Neural crest cell (in vitro differentiated cells): ENCODE measurements around the gene DNM3. TPM values are rescaled to one million over a fixed set of nuclear protein-coding genes. Genes with fewer than 3 reads are reported as not detected.

Experiments
- DNase-seq: peaks from one replicate; pipeline ENCODE4 v3.0.0; 2021; ENCODE audit warnings: low read depth, mixed read lengths, low spot score
- H3K27ac Mint-ChIP-seq: one replicate; pipeline ENCODE4 v1.8.0; 2021; ENCODE audit warnings: mild to moderate bottlenecking, mixed read lengths; ENCODE audit not compliant: unreplicated experiment
- H3K27me3 Mint-ChIP-seq: 2 replicates; pipeline ENCODE4 v1.8.0; 2021; ENCODE audit warnings: low read depth, mild to moderate bottlenecking, mixed read lengths
- H3K36me3 Mint-ChIP-seq: 2 replicates; pipeline ENCODE4 v1.8.0; 2021; ENCODE audit warnings: low read depth, mild to moderate bottlenecking, mixed read lengths
- H3K4me1 Mint-ChIP-seq: 2 replicates; pipeline ENCODE4 v1.8.0; 2021; ENCODE audit warnings: mixed read lengths
- H3K4me3 Mint-ChIP-seq: one replicate; pipeline ENCODE4 v1.8.0; 2021; ENCODE audit warnings: mild to moderate bottlenecking, mixed read lengths
- H3K9me3 Mint-ChIP-seq: 2 replicates; pipeline ENCODE4 v1.8.0; 2021; ENCODE audit warnings: mixed read lengths
- total RNA-seq: library from RNA; stranded (reverse); gene quantifications from 2 replicates; pipeline ENCODE4 v1.2.1, GENCODE V29; 2021
- TF ChIP-seq, protein P1 (sequence below): fragments of 200-600 bp; sonication (generic); conservative IDR thresholded peaks from 2 replicates; pipeline ENCODE4 v1.5.0; 2021; ENCODE audit warnings: antibody characterized with exemption, mild to moderate bottlenecking

Gene DNM3
- total RNA-seq, 1 donor from 2014 or later = 3.5 TPM

DNA sequence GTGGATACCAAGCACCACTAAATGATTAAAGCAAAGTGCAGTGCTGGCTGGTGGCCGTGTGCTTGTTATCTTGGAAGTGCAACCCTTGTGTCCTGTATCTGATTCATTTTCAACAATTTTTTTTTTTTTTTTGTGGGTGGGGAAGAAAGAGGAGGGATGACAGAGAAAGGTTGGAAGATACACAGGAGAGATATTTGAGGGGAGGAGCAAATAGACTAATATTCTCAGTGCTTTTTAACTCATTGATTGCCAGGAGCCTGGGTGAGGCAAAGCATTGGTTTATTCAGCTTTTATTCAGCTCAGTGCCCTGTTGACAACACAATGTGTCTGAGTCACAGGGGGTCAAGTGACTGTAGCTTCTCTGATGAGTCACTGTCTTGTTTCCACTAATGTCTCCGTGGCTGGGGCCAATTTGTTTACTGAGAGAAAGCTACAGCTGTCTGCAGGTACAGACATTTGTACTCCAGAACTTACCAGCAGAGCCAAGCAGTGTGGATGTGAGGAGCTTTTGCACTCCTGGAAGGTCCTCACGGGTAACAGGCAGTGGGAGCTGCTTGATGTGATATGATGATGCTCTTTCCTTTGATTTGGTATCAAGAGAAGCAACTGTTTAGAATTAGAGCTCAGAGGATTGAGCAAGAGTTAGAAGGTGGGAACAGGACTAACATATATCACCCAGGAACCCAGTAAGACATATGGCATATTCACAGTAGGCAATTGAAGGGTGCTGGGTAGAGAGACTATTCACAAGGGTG lies 23.6 kb upstream of the DNM3 start:
- Mint-ChIP-seq H3K4me3 (no peak overlapping the region), H3K27me3 (no peaks in the 10 kb centered on the region), H3K27ac (peak overlapping the region; percentile 87), H3K9me3 (no peaks in the 10 kb centered on the region), H3K36me3 (no peaks in the 10 kb centered on the region), H3K4me1 (peaks cover 11% of the 10 kb centered on the region)
- DNase-seq = no peak
- TF ChIP-seq, protein P1, sequence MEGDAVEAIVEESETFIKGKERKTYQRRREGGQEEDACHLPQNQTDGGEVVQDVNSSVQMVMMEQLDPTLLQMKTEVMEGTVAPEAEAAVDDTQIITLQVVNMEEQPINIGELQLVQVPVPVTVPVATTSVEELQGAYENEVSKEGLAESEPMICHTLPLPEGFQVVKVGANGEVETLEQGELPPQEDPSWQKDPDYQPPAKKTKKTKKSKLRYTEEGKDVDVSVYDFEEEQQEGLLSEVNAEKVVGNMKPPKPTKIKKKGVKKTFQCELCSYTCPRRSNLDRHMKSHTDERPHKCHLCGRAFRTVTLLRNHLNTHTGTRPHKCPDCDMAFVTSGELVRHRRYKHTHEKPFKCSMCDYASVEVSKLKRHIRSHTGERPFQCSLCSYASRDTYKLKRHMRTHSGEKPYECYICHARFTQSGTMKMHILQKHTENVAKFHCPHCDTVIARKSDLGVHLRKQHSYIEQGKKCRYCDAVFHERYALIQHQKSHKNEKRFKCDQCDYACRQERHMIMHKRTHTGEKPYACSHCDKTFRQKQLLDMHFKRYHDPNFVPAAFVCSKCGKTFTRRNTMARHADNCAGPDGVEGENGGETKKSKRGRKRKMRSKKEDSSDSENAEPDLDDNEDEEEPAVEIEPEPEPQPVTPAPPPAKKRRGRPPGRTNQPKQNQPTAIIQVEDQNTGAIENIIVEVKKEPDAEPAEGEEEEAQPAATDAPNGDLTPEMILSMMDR = no peak

DNA sequence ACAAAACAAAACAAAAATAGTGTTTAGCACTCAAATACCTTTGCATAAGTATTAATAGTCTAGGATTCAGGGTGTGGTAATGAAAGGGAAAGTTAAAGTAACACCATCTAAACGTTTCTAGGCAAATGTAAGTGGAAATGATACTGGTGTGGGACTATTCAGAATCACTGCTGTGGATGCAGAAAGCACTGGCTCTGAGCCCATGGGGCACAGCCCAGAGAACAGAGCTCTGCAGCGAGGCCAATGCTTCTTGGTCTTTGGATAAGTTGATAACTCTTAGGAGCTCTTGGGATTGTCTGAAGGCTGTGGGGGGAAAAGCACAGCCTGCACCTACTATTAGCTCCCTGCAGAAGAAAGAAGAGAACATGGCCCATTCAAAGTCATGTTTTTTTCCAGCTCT lies 21.4 kb upstream of the DNM3 start:
- Mint-ChIP-seq H3K27ac (no peak overlapping the region), H3K36me3 (peaks cover 2% of the 10 kb centered on the region), H3K4me1 (peaks cover 11% of the 10 kb centered on the region), H3K27me3 (no peaks in the 10 kb centered on the region), H3K9me3 (peaks cover 5% of the 10 kb centered on the region), H3K4me3 (no peak overlapping the region)
- no peak for DNase-seq
- TF ChIP-seq, protein P1 = no peak

DNA sequence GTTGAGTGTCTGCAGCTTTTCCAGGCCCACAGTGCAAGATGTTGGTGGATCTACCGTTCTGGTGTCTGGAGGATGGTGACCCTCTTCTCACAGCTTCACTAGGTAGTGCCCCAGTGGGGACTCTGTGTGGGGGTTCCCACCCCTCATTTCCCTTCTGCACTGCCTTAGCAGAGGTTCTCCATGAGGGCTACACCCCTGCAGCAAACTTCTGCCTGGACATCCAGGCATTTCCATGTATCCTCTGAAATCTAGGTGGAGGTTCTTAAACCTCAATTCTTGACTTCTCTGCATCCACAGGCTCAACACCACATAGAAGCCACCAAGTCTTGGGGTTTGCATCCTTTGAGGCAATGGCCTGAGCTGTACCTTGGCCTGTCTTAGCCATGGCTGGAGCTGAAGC lies 14.3 kb upstream of the DNM3 start:
- peaks cover 31% of the 10 kb centered on the region for H3K9me3 Mint-ChIP-seq
- TF ChIP-seq, protein P1 = no peak
- H3K4me1 Mint-ChIP-seq = no peaks in the 10 kb centered on the region
- no peak overlapping the region for H3K4me3 Mint-ChIP-seq
- H3K36me3 Mint-ChIP-seq = peaks cover 25% of the 10 kb centered on the region
- H3K27ac Mint-ChIP-seq = no peak overlapping the region
- DNase-seq = no peak
- no peaks in the 10 kb centered on the region for H3K27me3 Mint-ChIP-seq

DNA sequence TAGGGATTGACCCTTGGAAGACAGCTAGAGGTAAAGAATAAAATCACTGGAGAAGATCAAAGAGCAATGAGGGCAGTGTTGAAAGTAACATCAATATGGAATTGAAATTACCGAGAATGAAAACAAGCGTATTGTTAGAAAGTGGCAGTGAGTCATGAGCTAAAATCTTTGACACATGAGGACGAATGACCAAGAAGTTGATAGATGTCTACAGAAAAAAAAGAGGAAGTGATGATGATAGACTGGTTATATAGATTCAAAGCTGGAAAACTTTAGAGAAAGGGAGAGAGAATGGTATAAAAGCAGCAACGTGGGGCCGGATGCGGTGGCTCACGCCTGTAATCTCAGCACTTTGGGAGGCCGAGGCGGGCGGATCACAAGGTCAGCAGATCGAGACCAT lies 12.5 kb upstream of the DNM3 start:
- TF ChIP-seq, protein P1 = no peak
- Mint-ChIP-seq H3K9me3 (peaks cover 31% of the 10 kb centered on the region), H3K27ac (no peak overlapping the region), H3K36me3 (peaks cover 25% of the 10 kb centered on the region), H3K27me3 (no peaks in the 10 kb centered on the region), H3K4me1 (peaks cover 6% of the 10 kb centered on the region), H3K4me3 (no peak overlapping the region)
- DNase-seq = no peak

DNA sequence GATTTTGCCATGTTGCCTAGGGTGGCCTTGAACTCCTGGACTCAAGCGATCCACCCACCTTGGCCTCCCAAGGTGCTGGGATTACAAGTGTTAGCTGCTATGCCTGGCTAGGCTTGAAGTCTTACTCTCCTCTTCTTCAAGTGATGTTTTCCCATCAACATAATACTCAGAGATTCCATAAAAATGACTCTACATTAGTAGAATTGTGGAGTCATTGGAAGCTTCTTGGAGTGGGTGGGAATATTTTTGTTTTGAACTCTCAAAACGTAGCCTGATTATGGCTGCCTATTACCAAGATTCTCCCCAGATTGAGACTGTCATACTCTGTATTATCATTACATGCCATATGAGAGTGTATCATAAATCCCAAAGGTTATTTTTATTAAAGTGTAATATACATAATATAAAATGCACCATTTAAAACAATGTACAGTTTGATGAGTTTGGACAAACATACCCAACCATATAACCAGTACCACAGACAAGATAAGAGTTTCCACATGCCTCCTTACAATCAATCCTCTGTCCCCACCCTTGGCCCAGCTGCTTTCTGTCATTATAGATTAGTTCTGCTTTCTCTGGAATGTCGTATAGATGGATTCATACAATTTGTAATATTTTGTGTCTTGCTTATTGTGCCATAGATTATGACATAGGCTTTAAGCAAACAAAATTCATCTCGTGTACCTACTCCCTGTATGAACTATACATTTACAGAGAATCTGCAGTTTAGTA lies 8.0 kb upstream of the DNM3 start:
- Mint-ChIP-seq H3K27ac (no peak overlapping the region), H3K4me3 (no peak overlapping the region), H3K36me3 (peaks cover 8% of the 10 kb centered on the region), H3K4me1 (peaks cover 6% of the 10 kb centered on the region), H3K9me3 (peaks cover 6% of the 10 kb centered on the region), H3K27me3 (no peaks in the 10 kb centered on the region)
- TF ChIP-seq, protein P1 = no peak
- no peak for DNase-seq
